ENCODE results near the gene TXNRD1. TPM values are rescaled to one million over a fixed set of nuclear protein-coding genes. Genes with fewer than 3 reads are reported as not detected.

The TXNRD1 gene
- total and polyA plus RNA-seq, 4 donors, result 23.6 to 70.8 (median 55.7) TPM

GRCh38 chr12:104188534-104188933 lies 27.0 kb upstream of the TXNRD1 start:
- DNase-seq (ENCODE audit: low spot score), result no peak
- 89% methylated on average over 3 of the region's 3 CpGs for WGBS
- no peaks in the 10 kb centered on the region for H3K36me3 ChIP-seq (ENCODE audit: control insufficient read depth in 4 of 4, insufficient read depth in 3 of 4, low read depth in 1 of 4, low read length in 3 of 4)
- H3K27me3 ChIP-seq (ENCODE audit: control insufficient read depth in 4 of 4, insufficient read depth in 4 of 4, low read length in 3 of 4), result no peaks in the 10 kb centered on the region
- TF ChIP-seq TAF1 (conservative IDR thresholded peaks at IDR 0.05) (no peak), RXRA (IDR thresholded peaks at IDR 0.05) (no peak), ZBTB33 (IDR thresholded peaks at IDR 0.05) (no peak), EGR1 (IDR thresholded peaks at IDR 0.05; ENCODE audit: low read depth in 2 of 2) (no peak), FOXA2 (IDR thresholded peaks at IDR 0.05) (no peak), FOXA1 (IDR thresholded peaks at IDR 0.05) (no peak), SP1 (IDR thresholded peaks at IDR 0.05) (no peak)
- peaks cover 0 to 13% (median 8%) of the 10 kb centered on the region in 4 donors for H3K9me3 ChIP-seq (ENCODE audit: control insufficient read depth in 4 of 4, low read length in 3 of 4)
- H3K9ac ChIP-seq (ENCODE audit: low read depth in 1 of 2, low read length in 2 of 2), result no peak overlapping the region
- H3K4me1 ChIP-seq (ENCODE audit: control insufficient read depth in 4 of 4, insufficient read depth in 4 of 4, low read length in 3 of 4), result peaks cover 0 to 15% (median 11%) of the 10 kb centered on the region in 4 donors
- H3K4me3 ChIP-seq (ENCODE audit: low read depth in 1 of 3, low read length in 3 of 3), result no peak overlapping the region
- no peak overlapping the region for H3K27ac ChIP-seq (ENCODE audit: low read depth in 1 of 2, low read length in 2 of 2)

- DNase-seq (ENCODE audit: low spot score), result no peak
- WGBS, result 93% methylated on average over 2 of the region's 2 CpGs
- Histone ChIP-seq H3K9me3 (ENCODE audit: control insufficient read depth in 4 of 4, low read length in 3 of 4) (no peaks in the 10 kb centered on the region), H3K4me1 (ENCODE audit: control insufficient read depth in 4 of 4, insufficient read depth in 4 of 4, low read length in 3 of 4) (peaks cover 0 to 15% (median 11%) of the 10 kb centered on the region in 4 donors), H3K9ac (ENCODE audit: low read depth in 1 of 2, low read length in 2 of 2) (no peak overlapping the region), H3K27me3 (ENCODE audit: control insufficient read depth in 4 of 4, insufficient read depth in 4 of 4, low read length in 3 of 4) (no peaks in the 10 kb centered on the region), H3K36me3 (ENCODE audit: control insufficient read depth in 4 of 4, insufficient read depth in 3 of 4, low read depth in 1 of 4, low read length in 3 of 4) (no peaks in the 10 kb centered on the region), H3K27ac (ENCODE audit: low read depth in 1 of 2, low read length in 2 of 2) (no peak overlapping the region), H3K4me3 (ENCODE audit: low read depth in 1 of 3, low read length in 3 of 3) (no peak overlapping the region)
- no peak for TF ChIP-seq SP1 (IDR thresholded peaks at IDR 0.05)
- no peak for TF ChIP-seq RXRA (IDR thresholded peaks at IDR 0.05)
- TF ChIP-seq HNF4A (conservative IDR thresholded peaks at IDR 0.05), result no peak
- no peak for TF ChIP-seq NR2F2 (IDR thresholded peaks at IDR 0.05)
- TF ChIP-seq CTCF (IDR thresholded peaks at IDR 0.05; ENCODE audit: low read depth, low read length, missing input control), result no peak
- no peak for TF ChIP-seq FOXA2 (IDR thresholded peaks at IDR 0.05)
- no peak for TF ChIP-seq GABPA (IDR thresholded peaks at IDR 0.05 in 1 of 2, conservative IDR thresholded peaks at IDR 0.05 in 1 of 2)
- TF ChIP-seq HNF4G (IDR thresholded peaks at IDR 0.05), result no peak
- no peak for TF ChIP-seq REST (IDR thresholded peaks at IDR 0.05)
- no peak for TF ChIP-seq ZBTB33 (IDR thresholded peaks at IDR 0.05)
- no peak for TF ChIP-seq JUND (IDR thresholded peaks at IDR 0.05)
- TF ChIP-seq EGR1 (IDR thresholded peaks at IDR 0.05; ENCODE audit: low read depth in 2 of 2), result no peak
- TF ChIP-seq MAX (IDR thresholded peaks at IDR 0.05), result no peak
- no peak for TF ChIP-seq ATF3 (IDR thresholded peaks at IDR 0.05)
- no peak for TF ChIP-seq RAD21 (IDR thresholded peaks at IDR 0.05)
- no peak for TF ChIP-seq FOXA1 (IDR thresholded peaks at IDR 0.05)
- no peak for TF ChIP-seq TAF1 (conservative IDR thresholded peaks at IDR 0.05)
- no peak for TF ChIP-seq YY1 (IDR thresholded peaks at IDR 0.05)
These were observed 25.5 kb upstream of the TXNRD1 start for GRCh38 chr12:104189915-104190555.
